Measurements from ENCODE around the gene LILRB3.

Gene LILRB3

DNA sequence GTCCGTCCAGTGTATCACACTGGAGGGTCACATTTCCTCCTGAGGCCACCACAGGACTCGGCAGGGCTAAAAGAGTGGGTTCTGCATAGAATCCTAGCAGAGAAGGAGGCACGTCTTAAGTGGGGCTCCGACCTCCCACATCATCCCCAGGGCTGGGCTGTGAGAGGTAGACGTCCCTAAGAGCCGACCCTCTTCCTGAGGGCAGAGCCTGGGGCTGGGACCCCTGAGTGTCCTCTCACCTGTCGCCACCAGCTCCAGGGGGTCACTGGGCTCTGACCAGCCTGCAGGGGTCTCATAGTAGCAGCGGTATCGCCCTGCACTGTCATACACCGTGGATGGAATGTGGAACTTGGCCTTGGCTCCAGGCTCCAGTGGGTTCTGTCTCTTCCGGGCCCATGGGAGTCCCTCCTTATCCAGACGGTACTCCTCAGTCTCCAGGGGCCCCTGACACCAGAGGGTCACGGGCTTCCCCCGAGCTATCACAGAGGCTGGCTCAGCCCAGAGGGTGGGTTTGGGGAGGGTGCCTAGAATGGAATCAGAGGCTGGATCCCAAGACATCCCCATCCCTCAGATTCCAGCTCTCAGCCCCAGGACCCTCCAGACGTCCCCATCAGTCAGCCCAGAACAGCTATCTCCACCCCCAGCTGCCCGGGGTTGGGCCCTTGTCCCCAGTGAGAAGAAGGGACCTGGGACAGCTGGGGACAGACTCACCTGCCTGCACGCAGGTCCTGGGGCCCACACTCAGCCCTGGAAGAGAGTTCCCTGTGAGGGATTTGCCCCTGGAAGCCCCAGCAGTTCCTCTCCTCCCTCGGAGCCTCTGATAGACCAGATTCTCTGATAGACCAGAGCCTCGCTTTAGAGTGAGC, 33.7 kb upstream of the LILRB3 start:
- TF ChIP-seq CTCF (conservative IDR thresholded peaks at IDR 0.05; ENCODE audit: low read depth, low read length), result no peak
- DNase-seq (ENCODE audit: low read depth), result no peak
- no peak overlapping the region for H3K4me3 ChIP-seq (ENCODE audit: low read length)

- no peak for TF ChIP-seq CTCF (conservative IDR thresholded peaks at IDR 0.05; ENCODE audit: low read depth, low read length)
- DNase-seq (ENCODE audit: low read depth), result no peak
- H3K4me3 ChIP-seq (ENCODE audit: low read length), result no peak overlapping the region
Measured at GRCh38 chr19:54255105-54255775, 32.4 kb upstream of the LILRB3 start.

DNA sequence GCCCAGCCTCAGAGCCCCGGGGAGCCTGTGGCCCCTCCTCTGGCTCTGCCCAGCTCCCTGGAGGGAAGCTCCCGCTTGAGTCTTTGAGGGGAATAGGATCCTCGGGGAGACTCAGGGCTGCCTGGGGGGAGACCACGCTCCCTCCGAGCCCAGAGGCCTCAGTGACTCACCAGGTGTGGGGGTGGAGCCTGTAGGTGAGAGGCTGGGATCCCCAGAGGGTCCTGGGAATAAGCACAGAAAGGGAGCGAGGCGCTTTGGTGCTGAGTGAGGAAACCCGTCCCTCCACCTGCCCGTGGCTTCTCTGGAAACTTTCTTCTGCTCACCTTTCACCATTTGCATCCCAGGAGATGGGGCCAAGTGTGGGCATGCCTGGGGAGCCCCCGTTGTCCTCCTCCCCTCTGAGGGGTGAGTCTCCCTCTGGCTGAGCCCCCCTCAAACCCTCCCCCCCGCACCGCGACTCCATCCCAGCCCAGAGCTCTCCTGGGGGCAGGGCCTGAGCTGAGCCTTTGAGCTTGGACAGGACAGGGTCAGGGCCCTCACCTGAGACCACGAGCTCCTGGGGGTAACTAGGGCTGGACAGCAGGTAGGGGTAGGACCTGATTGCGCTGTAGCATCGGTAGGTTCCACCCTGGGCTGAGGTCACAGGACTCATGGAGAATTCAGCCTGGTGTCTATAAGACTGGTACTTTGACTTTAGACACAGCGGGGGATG, 31.5 kb upstream of the LILRB3 start:
- DNase-seq (ENCODE audit: low read depth), result no peak
- no peak overlapping the region for H3K4me3 ChIP-seq (ENCODE audit: low read length)
- no peak for TF ChIP-seq CTCF (conservative IDR thresholded peaks at IDR 0.05; ENCODE audit: low read depth, low read length)

GRCh38 chr19:54253331-54254194, 30.8 kb upstream of the LILRB3 start:
- DNase-seq (ENCODE audit: low read depth), result no peak

DNA sequence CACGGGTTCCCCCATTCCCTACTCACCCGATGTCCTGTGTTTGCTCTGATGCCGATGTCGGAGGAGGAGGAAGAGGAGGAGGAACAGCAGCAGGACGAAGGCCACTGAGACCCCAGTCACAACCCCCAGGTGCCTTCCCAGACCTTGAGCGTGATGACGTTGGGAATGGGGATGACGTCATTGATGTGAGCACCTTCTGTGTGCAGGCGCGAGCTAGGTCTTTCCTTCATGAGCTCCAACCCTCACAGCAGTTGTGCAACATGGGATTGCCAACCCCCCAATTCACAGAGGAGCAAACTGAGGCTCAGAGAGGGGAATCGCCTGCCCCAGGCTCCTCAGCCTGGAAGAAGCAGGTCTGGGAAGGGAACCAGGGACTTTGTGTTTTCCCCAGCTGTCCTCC, 30.0 kb upstream of the LILRB3 start:
- H3K4me3 ChIP-seq (ENCODE audit: low read length), result no peak overlapping the region
- no peak for DNase-seq (ENCODE audit: low read depth)
- no peak for TF ChIP-seq CTCF (conservative IDR thresholded peaks at IDR 0.05; ENCODE audit: low read depth, low read length)

More at GRCh38 chr19:54253331-54254194, 30.8 kb upstream of the LILRB3 start:
- no peak overlapping the region for H3K4me3 ChIP-seq (ENCODE audit: low read length)
- no peak for TF ChIP-seq CTCF (conservative IDR thresholded peaks at IDR 0.05; ENCODE audit: low read depth, low read length)

DNA sequence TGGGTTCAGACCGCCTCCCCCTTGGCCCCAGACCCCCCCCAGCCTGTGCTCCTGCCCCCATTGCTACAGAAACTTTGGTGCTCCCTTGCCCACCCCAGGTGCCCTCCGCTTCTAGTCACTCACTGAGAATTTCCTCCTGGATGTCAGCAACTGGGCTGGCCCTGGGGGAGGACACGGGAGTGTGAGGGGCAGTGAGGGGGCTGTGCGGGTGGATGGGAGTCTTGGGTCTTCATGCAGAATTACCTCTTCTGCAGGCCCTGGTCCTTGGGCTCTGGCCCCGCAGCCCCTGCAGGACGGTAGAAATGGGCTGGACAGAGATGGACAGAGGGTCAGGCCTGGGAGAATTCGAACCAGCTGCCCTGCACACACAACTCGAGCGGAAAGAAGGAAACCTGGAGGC, 29.4 kb upstream of the LILRB3 start:
- no peak for TF ChIP-seq CTCF (conservative IDR thresholded peaks at IDR 0.05; ENCODE audit: low read depth, low read length)
- H3K4me3 ChIP-seq (ENCODE audit: low read length), result no peak overlapping the region
- DNase-seq (ENCODE audit: low read depth), result no peak
